HG02943 (cell line): ENCODE data around the gene INPP5K.
A peak's percentile ranks its signal among the peaks of the same experiment; 100 is the strongest.
"Not testable (repeated sequence)": the region's sequence is repeated elsewhere in the genome, so short reads cannot be mapped to it uniquely, and the experiment has no call there.

Experiments used
- ATAC-seq: cut with Tn5 transposase; IDR thresholded peaks from one replicate; pipeline ENCODE4 v1.9.1; 2021; ENCODE audit warnings: mild to moderate bottlenecking, low read depth, moderate library complexity; ENCODE audit not compliant: unreplicated experiment

INPP5K gene

GRCh38 chr17:1470071-1470754 lies 46.2 kb downstream of the INPP5K start:
- no peak for ATAC-seq

GRCh38 chr17:1469231-1469852 lies 47.1 kb downstream of the INPP5K start:
- no peak for ATAC-seq

GRCh38 chr17:1467898-1468492 lies 48.4 kb downstream of the INPP5K start:
- no peak for ATAC-seq

- no peak for ATAC-seq
Measured at GRCh38 chr17:1467258-1467657, 49.2 kb downstream of the INPP5K start.

GRCh38 chr17:1464186-1464585 lies 52.2 kb downstream of the INPP5K start:
- ATAC-seq: no peak

GRCh38 chr17:1462164-1463112 lies 54.0 kb downstream of the INPP5K start:
- ATAC-seq: no peak

GRCh38 chr17:1461198-1461944 lies 55.0 kb downstream of the INPP5K start:
- ATAC-seq: no peak

- ATAC-seq: no peak
Measured at GRCh38 chr17:1460233-1460632, 56.2 kb downstream of the INPP5K start.

- ATAC-seq: peak; percentile 73
Measured at GRCh38 chr17:1455797-1456599, 60.4 kb downstream of the INPP5K start, which contains the start of gene CRK. CRK (minus strand) TSS chr17:1456232; CDS start chr17:1456117, 115 bp downstream.

- ATAC-seq: peak; percentile 30
Measured at GRCh38 chr17:1455291-1455796, 61.1 kb downstream of the INPP5K start.

GRCh38 chr17:1454541-1454940 lies 61.9 kb downstream of the INPP5K start:
- ATAC-seq: no peak

- not testable (repeated sequence) for ATAC-seq
Measured at GRCh38 chr17:1453694-1454093, 62.7 kb downstream of the INPP5K start.

- no peak for ATAC-seq
Measured at GRCh38 chr17:1452836-1453235, 63.6 kb downstream of the INPP5K start.

- ATAC-seq: not testable (repeated sequence)
Measured at GRCh38 chr17:1450261-1450660, 66.2 kb downstream of the INPP5K start.

GRCh38 chr17:1449412-1449967 lies 66.9 kb downstream of the INPP5K start:
- no peak for ATAC-seq

- ATAC-seq: no peak
Measured at GRCh38 chr17:1447052-1447451, 69.4 kb downstream of the INPP5K start.

GRCh38 chr17:1446201-1446600 lies 70.2 kb downstream of the INPP5K start:
- no peak for ATAC-seq

- not testable (repeated sequence) for ATAC-seq
Measured at GRCh38 chr17:1445695-1446094, 70.7 kb downstream of the INPP5K start.
